Mesendoderm (in vitro differentiated cells): ENCODE results near the gene EFNA2.
A peak's percentile ranks its signal among the peaks of the same experiment; 100 is the strongest.

Source experiments
- DNase-seq: peaks from one replicate; pipeline ENCODE4 v3.0.0; 2013
- H2AK5ac ChIP-seq: 2 replicates; pipeline ENCODE4 v1.6.1; 2013; ENCODE audit warnings: low read length, inconsistent platforms
- H2BK120ac ChIP-seq: 2 replicates; pipeline ENCODE4 v1.6.1; 2013; ENCODE audit warnings: low read depth, mild to moderate bottlenecking, low read length, moderate library complexity, mixed read lengths
- H2BK15ac ChIP-seq: replicated peaks from 2 replicates; pipeline ENCODE4 v1.6.1; 2013; ENCODE audit warnings: low read depth, mild to moderate bottlenecking, moderate library complexity
- H2BK5ac ChIP-seq: 2 replicates; pipeline ENCODE4 v1.6.1; 2013; ENCODE audit warnings: low read length, inconsistent platforms
- H3K18ac ChIP-seq: 2 replicates; pipeline ENCODE4 v1.6.1; 2013; ENCODE audit warnings: mild to moderate bottlenecking, low read length, mixed read lengths
- H3K23ac ChIP-seq: one replicate; pipeline ENCODE4 v1.6.1; 2013; ENCODE audit warnings: low read length
- H3K27ac ChIP-seq: 2 replicates; pipeline ENCODE4 v1.5.1; 2013; ENCODE audit warnings: low read depth, mild to moderate bottlenecking, inconsistent platforms, low read length, moderate library complexity
- H3K27me3 ChIP-seq: 2 replicates; pipeline ENCODE4 v1.6.1; 2013; ENCODE audit warnings: low read length, control low read depth, mild to moderate bottlenecking, inconsistent platforms; ENCODE audit not compliant: insufficient read depth, poor library complexity
- H3K36me3 ChIP-seq: 2 replicates; pipeline ENCODE4 v1.6.1; 2013; ENCODE audit warnings: low read length, inconsistent platforms; ENCODE audit not compliant: control insufficient read depth, insufficient read depth
- H3K4ac ChIP-seq: one replicate; pipeline ENCODE4 v1.6.1; 2013; ENCODE audit warnings: low read depth, mild to moderate bottlenecking, low read length, moderate library complexity
- H3K4me1 ChIP-seq: 2 replicates; pipeline ENCODE4 v1.6.1; 2013; ENCODE audit warnings: low read depth, low read length, inconsistent platforms; ENCODE audit not compliant: control insufficient read depth
- H3K4me2 ChIP-seq: 2 replicates; pipeline ENCODE4 v1.6.1; 2013; ENCODE audit warnings: low read length
- H3K4me3 ChIP-seq: 2 replicates; pipeline ENCODE4 v1.5.1; 2013; ENCODE audit warnings: mild to moderate bottlenecking, low read length
- H3K56ac ChIP-seq: one replicate; pipeline ENCODE4 v1.6.1; 2013; ENCODE audit warnings: low read length
- H3K79me1 ChIP-seq: 2 replicates; pipeline ENCODE4 v1.6.1; 2013; ENCODE audit warnings: low read length, inconsistent platforms
- H3K79me2 ChIP-seq: 2 replicates; pipeline ENCODE4 v1.6.1; 2013; ENCODE audit warnings: mild to moderate bottlenecking, low read length; ENCODE audit not compliant: control insufficient read depth, insufficient read depth
- H3K9ac ChIP-seq: 2 replicates; pipeline ENCODE4 v1.6.1; 2013; ENCODE audit warnings: low read length, inconsistent platforms
- H4K5ac ChIP-seq: one replicate; pipeline ENCODE4 v1.6.1; 2013; ENCODE audit warnings: low read length
- H4K8ac ChIP-seq: one replicate; pipeline ENCODE4 v1.6.1; 2013; ENCODE audit warnings: low read depth, mild to moderate bottlenecking, control low read depth, low read length, moderate library complexity
- WGBS: extraction: QIAGEN DNeasy Blood & Tissue Kit; methylation state at CpG from one replicate; pipeline ENCODE4 v1.1.7; 2013; ENCODE audit warnings: low lambda C conversion rate, missing lambda C conversion rate; ENCODE audit not compliant: insufficient coverage; ENCODE audit errors: extremely low coverage; 5-methylcytosine and 5-hydroxymethylcytosine counted together

Gene EFNA2

GRCh38 chr19:1252221-1252820, 33.4 kb upstream of the EFNA2 start:
- Histone ChIP-seq H4K5ac (no peak overlapping the region), H3K56ac (peak overlapping the region; percentile 97), H3K36me3 (peaks cover 22% of the 10 kb centered on the region), H3K4ac (peak overlapping the region; percentile 100), H3K23ac (no peak overlapping the region), H3K4me3 (no peak overlapping the region), H3K79me2 (peaks cover 63% of the 10 kb centered on the region), H2BK15ac (no peak overlapping the region), H2AK5ac (no peak overlapping the region), H3K9ac (peak overlapping the region; percentile 96), H3K4me2 (peak overlapping the region; percentile 59), H2BK120ac (peak overlapping the region; percentile 2), H4K8ac (peak overlapping the region; percentile 28), H3K4me1 (no peaks in the 10 kb centered on the region), H2BK5ac (no peak overlapping the region), H3K79me1 (peaks cover 15% of the 10 kb centered on the region), H3K27ac (peak overlapping the region; percentile 94), H3K27me3 (no peaks in the 10 kb centered on the region), H3K18ac (peak overlapping the region; percentile 99)
- WGBS: no CpG with 5 or more reads among the region's 30 CpGs
- DNase-seq: peak; percentile 72

- Histone ChIP-seq H3K18ac (peak overlapping the region; percentile 89), H2AK5ac (no peak overlapping the region), H3K27ac (peak overlapping the region; percentile 94), H2BK120ac (peak overlapping the region; percentile 2), H2BK5ac (no peak overlapping the region), H3K56ac (peak overlapping the region; percentile 97), H3K23ac (peak overlapping the region; percentile 24), H4K5ac (no peak overlapping the region), H3K4me1 (no peaks in the 10 kb centered on the region), H4K8ac (peak overlapping the region; percentile 28), H3K4ac (peak overlapping the region; percentile 46), H3K9ac (peak overlapping the region; percentile 96), H3K4me3 (no peak overlapping the region), H3K27me3 (no peaks in the 10 kb centered on the region), H2BK15ac (no peak overlapping the region), H3K79me1 (peaks cover 15% of the 10 kb centered on the region), H3K36me3 (peaks cover 22% of the 10 kb centered on the region), H3K4me2 (no peak overlapping the region), H3K79me2 (peaks cover 63% of the 10 kb centered on the region)
- no CpG with 5 or more reads among the region's 26 CpGs for WGBS
- DNase-seq: peak; percentile 65
These were observed 32.7 kb upstream of the EFNA2 start for GRCh38 chr19:1252821-1253513.

- peaks cover 63% of the 10 kb centered on the region for H3K79me2 ChIP-seq
- peak overlapping the region; percentile 94 for H3K27ac ChIP-seq
- H4K8ac ChIP-seq: no peak overlapping the region
- H2BK5ac ChIP-seq: no peak overlapping the region
- peaks cover 15% of the 10 kb centered on the region for H3K79me1 ChIP-seq
- H3K56ac ChIP-seq: peak overlapping the region; percentile 37
- H3K18ac ChIP-seq: no peak overlapping the region
- peak overlapping the region; percentile 20 for H3K9ac ChIP-seq
- no peak overlapping the region for H2AK5ac ChIP-seq
- peak overlapping the region; percentile 24 for H3K23ac ChIP-seq
- H3K36me3 ChIP-seq: peaks cover 22% of the 10 kb centered on the region
- H3K4me2 ChIP-seq: no peak overlapping the region
- no peak overlapping the region for H2BK15ac ChIP-seq
- no CpG with 5 or more reads among the region's 23 CpGs for WGBS
- H3K4ac ChIP-seq: no peak overlapping the region
- H4K5ac ChIP-seq: no peak overlapping the region
- H3K4me1 ChIP-seq: no peaks in the 10 kb centered on the region
- no peak overlapping the region for H3K4me3 ChIP-seq
- H3K27me3 ChIP-seq: no peaks in the 10 kb centered on the region
- DNase-seq: no peak
- H2BK120ac ChIP-seq: no peak overlapping the region
These were observed 32.1 kb upstream of the EFNA2 start for GRCh38 chr19:1253514-1254080.

GRCh38 chr19:1254081-1254527, 31.6 kb upstream of the EFNA2 start:
- Histone ChIP-seq H3K23ac (no peak overlapping the region), H3K4me2 (no peak overlapping the region), H2BK15ac (no peak overlapping the region), H3K18ac (no peak overlapping the region), H2BK5ac (no peak overlapping the region), H3K56ac (peak overlapping the region; percentile 22), H4K5ac (no peak overlapping the region), H3K36me3 (peaks cover 22% of the 10 kb centered on the region), H3K9ac (no peak overlapping the region), H3K4me3 (no peak overlapping the region), H3K4me1 (no peaks in the 10 kb centered on the region), H3K27ac (no peak overlapping the region), H4K8ac (no peak overlapping the region), H3K79me2 (peaks cover 63% of the 10 kb centered on the region), H2AK5ac (no peak overlapping the region), H3K4ac (no peak overlapping the region), H3K27me3 (no peaks in the 10 kb centered on the region), H2BK120ac (no peak overlapping the region), H3K79me1 (peaks cover 15% of the 10 kb centered on the region)
- no peak for DNase-seq
- no CpG with 5 or more reads among the region's 37 CpGs for WGBS

GRCh38 chr19:1254530-1255185, 31.0 kb upstream of the EFNA2 start:
- no peak overlapping the region for H2AK5ac ChIP-seq
- no peak overlapping the region for H3K23ac ChIP-seq
- no peak for DNase-seq
- H2BK120ac ChIP-seq: no peak overlapping the region
- H3K79me2 ChIP-seq: peaks cover 63% of the 10 kb centered on the region
- H3K4me2 ChIP-seq: no peak overlapping the region
- no peak overlapping the region for H2BK15ac ChIP-seq
- peaks cover 15% of the 10 kb centered on the region for H3K79me1 ChIP-seq
- no peak overlapping the region for H3K18ac ChIP-seq
- H3K56ac ChIP-seq: no peak overlapping the region
- H3K4me3 ChIP-seq: no peak overlapping the region
- no peaks in the 10 kb centered on the region for H3K27me3 ChIP-seq
- H3K4me1 ChIP-seq: no peaks in the 10 kb centered on the region
- H3K4ac ChIP-seq: no peak overlapping the region
- WGBS: no CpG with 5 or more reads among the region's 20 CpGs
- H4K8ac ChIP-seq: no peak overlapping the region
- peak overlapping the region; percentile 13 for H3K27ac ChIP-seq
- no peak overlapping the region for H4K5ac ChIP-seq
- H3K36me3 ChIP-seq: peaks cover 22% of the 10 kb centered on the region
- no peak overlapping the region for H2BK5ac ChIP-seq
- H3K9ac ChIP-seq: no peak overlapping the region
